Measurements from ENCODE around the gene KCNC1.

GRCh38 chr11:17814546-17814945, 80.0 kb downstream of the KCNC1 start:
- TF ChIP-seq CTCF (IDR thresholded peaks at IDR 0.05) (no peak), EP300 (IDR thresholded peaks at IDR 0.05) (no peak), POLR2AphosphoS5 (IDR thresholded peaks at IDR 0.05) (no peak)

All from esophagus muscularis mucosa (tissue), 4 donors.